NK-92 (cell line): Measurements from ENCODE around the gene MYRF.

Experiments
- DNase-seq: peaks from one replicate; lab custom pipeline; 2025; ENCODE audit not compliant: unreplicated experiment; lab: John Stamatoyannopoulos, UW

MYRF gene

DNA sequence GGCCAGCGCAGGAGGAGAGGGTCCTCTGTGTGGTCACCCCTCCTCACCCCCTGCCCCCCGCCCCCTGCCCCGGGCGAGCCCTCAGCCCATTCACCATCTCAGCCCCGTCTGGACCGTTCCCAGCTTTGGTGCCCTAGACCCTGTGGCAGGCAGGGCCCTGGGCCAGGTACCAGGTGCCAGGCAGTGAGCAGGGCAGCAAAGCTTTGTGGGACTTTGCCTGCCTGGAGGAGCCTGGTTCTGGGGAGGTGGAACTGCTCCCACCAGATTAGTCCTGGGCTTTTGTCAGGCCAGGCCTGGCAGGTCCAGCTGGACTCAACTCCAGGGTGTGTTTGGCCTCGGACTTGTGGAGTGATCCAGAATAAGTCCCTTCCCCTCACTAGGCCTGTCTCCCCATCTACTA is 13.7 kb upstream of the MYRF start:
- DNase-seq = no peak

DNA sequence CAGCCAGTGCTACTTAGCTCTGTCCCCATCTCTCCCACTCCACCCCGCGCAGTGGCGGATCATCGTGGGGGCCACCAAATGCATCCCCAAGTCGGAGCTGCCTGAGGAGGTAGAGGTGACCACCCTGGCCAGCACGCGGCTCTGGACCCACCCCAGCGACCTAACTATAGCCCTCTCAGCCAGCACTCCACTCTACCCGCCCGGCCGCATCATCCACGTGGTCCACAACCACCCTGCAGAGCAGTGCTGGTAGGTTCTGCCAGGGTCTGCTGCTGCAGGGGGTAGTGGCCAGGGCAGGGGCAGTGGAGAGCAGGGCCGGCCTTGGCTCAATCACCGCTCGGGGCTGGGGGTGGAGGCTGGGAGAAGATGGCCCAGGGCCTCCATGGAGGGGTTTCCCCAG is 13.0 kb upstream of the MYRF start:
- no peak for DNase-seq

DNA sequence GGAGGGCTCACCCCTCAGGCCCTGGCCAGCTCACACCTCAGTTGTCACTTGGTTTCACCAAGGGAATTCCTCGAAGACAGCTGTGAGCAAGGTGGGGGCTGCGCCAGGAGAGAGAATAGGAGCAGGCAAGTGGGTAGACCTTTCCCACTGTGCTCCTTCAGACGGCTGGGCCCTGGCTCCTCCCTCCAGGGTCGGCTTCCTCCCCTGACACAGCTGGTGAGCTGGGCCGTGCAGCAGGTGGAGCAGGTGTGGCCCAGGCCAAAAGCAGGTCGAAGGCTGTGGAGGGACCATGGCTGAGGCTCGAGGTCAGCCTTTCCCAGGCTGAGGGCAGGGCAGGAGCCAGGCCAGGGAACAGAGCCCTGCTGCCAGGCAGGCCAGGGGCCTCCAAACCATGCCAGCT is 12.5 kb upstream of the MYRF start:
- DNase-seq = no peak

DNA sequence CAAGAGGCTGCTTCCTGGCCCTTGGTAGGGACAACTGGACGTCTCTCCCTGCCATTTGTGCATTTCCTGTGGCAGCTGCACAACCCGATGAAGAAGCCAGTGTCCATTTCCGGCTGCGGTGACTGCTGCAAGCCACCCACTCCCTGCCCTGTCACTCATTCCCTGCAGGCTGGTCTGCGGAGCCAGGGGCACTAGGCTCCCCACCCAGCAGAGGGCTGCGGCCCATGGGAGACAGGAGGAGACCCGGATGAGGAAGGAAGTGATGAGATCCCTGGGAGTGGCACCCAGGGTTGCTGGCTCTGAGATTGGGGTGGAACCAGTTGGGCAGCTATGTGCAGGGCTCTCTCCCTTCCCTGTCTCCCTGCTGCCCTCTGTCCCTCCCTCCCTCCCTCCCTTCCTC is 10.0 kb upstream of the MYRF start:
- DNase-seq = no peak

DNA sequence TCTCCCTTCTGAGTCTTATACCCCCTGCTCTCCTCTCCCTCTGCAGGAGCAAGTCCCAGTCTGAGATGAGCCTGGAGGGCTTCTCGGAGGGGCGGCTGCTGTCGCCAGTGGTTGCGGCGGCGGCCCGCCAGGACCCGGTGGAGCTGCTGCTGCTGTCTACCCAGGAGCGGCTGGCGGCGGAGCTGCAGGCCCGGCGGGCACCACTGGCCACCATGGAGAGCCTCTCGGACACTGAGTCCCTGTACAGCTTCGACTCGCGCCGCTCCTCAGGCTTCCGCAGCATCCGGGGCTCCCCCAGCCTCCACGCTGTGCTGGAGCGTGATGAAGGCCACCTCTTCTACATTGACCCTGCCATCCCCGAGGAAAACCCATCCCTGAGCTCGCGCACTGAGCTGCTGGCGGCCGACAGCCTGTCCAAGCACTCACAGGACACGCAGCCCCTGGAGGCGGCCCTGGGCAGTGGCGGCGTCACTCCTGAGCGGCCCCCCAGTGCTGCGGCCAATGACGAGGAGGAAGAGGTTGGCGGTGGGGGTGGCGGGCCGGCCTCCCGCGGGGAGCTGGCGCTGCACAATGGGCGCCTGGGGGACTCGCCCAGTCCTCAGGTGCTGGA is 8.8 kb upstream of the MYRF start:
- DNase-seq = no peak

DNA sequence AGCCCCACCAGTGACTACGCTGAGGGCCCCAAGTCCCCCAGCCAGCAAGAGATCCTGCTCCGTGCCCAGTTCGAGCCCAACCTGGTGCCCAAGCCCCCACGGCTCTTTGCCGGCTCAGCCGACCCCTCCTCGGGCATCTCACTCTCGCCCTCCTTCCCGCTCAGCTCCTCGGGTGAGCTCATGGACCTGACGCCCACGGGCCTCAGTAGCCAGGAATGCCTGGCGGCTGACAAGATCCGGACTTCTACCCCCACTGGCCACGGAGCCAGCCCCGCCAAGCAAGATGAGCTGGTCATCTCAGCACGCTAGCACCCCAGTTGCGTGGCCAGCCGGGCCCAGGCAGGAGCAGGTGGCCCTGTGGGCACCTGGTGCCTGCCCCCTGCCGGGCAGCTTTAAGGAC is 8.3 kb upstream of the MYRF start:
- no peak for DNase-seq

DNA sequence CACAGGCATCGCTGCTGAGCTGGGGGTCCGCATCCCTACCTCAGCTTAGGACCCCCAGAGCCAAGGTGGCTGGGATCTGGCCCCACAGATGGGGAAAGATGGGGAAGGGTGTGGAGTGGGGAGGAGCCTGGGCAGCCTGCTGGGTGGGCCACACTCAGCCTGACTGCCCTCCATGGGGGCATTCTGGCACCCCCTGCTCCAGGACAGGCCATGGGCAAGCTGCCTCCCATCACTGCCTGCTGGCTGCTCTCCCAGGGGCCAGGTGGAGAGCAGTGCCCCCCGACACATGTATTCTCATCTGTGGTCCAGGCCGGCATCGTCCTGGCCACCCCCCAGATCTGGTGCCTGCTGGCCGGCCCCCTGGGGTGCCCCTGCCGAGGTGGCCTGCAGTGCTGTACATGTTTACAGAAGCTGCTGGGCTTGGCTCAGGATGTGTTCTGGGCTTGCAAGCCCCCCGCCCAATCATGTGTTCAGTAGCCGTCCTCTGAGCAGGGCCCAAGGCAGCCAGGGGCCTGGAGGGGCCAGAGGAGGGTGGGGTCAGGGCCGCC is 7.8 kb upstream of the MYRF start:
- no peak for DNase-seq

DNA sequence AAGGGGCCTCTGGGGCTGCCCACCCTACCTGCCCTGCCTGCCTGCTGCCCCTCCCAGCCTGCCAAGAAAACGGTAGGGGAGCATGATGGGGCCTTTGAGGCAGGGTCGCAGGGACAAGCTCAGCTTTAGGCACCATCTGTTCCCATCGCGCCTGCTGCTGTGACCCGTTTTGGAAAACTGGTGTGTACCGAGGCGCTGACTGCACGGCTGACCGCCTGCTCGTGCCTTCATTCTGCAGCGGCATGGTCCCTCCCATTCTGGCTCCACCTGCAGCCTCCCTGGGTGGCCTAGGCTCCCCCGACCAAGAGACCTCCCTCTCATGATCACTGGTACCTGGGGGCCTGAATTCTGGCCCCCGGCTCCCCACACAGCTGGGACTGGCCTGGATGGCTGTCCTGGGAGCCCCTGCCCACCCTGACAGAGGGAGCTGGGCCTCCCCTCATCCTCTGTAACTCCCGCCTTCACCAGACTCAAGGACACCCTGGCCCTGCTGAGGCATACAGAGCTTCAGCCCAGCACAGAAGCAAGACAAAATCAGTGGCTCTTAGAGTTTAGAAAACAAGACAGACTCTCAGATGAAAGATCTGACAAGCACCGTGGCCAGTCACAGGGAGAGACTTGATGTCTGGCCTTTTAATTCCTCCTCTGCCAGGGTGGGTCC is 6.5 kb upstream of the MYRF start:
- DNase-seq = no peak

DNA sequence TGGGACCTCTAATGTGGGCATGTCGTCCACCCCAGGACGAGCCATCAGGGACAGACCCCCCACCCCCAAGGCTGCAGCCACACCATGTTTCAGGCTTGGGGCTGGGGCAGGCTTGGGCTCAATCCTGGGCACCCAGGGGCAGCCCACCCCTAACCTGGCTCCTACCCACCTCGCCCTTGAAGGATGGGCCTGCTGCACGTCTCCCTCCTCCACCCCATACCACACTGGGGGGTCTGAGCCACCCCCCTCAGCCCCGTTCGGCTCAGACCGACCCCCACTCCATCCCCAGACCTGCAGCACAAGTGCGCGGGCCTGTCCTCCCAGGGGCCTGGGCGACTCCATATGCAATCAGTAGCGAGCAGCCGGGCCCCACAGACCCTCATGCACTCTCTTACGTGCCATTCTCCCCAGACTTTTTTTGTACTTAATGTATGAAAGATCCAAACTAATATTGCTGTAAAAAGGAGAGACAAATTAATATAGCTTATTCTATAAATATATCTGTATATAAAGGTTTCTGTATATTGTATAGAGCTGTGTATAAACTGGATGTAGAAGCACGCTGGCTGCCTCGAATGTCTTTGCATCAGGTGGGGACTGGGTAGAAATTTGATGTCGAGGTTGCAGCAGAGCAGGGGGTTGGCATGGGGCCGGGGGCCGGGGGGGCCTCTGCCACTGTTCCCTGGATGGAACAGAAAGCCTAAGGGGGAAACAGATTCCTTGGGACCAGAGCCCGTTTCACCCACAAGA is 5.8 kb upstream of the MYRF start:
- no peak for DNase-seq

DNA sequence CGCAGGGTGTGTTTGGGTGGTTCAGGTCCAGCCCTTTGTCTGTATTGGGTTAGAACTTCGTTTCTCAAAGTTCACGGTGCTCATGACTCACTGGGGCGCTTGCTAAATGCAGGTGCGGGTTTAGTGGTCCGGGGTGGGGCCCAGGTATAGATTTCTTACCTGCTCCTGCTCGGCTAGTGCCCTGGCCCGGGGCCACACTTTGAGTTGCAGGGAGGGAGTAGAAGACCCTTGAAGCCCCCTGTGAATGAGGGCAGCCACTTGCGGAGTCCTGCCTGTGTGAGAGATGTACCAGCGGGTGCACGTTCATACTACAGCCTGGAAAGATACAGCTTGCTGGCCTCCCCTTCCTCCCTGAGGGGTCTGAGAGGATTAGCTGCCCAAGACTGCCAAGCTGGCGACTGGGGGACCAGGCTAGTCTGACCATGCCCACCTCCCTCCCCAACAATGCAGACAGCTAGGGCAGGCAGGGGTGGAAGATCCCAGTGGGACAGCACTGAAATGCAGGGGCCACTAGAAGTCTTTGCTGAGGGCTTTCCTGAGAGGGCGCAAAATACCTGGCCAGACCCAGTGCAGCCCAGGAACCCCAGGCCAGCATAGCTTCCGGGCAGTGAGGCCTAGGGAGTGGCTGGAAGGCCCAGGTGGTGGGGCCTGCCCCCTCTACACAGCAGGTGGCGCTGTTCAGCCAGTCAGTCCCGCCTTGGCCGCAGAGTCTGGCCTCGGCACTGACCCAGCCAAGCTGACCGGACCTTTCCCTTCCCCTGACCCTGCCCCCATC is 5.1 kb upstream of the MYRF start:
- no peak for DNase-seq

DNA sequence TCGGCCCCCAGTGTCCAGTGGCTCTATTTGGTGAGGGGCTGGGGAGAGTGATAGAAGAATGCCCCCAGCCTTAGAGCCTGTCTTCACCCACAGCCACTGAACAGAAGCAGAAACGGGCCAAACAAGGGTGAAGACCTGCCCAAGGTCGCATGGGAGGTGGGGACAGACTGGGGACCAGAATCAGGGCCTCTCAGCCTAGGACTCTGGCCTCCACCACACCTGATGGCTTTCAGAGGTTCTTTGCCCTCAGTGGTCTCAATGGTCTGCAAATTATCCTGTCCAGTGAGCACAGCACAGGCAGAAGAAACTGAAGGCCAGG is 4.5 kb upstream of the MYRF start:
- no peak for DNase-seq

DNA sequence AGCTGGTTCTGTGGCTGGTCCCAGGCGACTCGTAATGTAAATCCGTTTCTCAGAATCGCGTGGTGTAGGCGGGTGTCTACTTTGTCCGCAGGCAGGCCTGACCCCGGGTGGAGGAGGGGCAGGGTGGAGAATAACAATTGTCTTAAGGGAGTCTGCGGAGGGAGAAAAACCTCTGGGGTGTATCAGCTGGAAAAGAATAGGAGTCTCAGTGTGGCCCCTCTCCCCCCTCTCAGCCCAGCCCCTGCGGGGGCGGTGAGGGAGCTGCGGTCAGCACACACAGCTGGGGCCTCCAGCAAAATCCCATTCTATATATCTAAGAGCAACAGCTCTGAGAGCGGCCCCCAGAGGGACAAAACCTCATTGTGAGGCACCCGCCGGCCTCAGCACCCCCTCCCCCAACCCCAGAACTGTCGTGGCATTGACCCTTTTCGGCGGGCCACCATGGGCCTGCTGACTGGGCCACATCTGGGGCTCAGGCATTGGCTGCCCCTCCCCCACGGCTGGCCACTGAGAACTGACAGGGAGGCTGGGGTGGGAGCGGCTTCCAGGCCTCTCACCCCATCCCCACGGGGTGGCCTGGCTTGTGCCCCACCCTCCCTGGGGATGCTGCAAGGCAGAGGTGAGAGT is 2.7 kb upstream of the MYRF start:
- DNase-seq = no peak

DNA sequence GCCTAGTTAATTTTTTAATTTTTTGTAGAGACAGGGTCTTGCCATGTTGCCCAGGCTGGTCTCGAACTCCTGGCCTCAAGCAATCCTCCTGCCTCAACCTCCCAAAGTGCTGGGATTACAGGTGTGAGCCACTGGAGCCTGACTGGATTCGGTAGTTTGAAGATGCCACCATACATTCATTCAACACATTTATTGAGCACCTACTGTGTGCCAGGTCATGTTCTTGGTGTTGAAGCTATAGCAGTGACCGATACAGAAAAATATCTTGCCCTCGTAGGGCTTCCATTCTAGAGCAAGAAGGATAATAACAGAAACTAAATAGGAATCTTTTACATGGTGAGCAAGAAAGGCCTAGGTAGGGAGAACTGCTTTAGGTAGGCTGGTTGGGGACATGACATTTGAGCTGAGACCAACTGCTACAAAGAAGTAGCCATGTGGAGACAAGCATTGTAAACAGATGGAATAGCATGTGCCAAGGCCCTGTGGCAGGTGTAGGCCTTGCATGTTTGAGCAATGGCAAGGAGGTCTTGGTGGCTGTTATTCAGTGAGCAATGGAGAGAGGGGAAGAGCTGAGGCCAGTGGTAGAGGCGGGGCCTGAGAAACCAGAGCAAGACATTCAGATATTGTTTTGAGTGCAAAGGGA is 1.7 kb upstream of the MYRF start:
- no peak for DNase-seq

DNA sequence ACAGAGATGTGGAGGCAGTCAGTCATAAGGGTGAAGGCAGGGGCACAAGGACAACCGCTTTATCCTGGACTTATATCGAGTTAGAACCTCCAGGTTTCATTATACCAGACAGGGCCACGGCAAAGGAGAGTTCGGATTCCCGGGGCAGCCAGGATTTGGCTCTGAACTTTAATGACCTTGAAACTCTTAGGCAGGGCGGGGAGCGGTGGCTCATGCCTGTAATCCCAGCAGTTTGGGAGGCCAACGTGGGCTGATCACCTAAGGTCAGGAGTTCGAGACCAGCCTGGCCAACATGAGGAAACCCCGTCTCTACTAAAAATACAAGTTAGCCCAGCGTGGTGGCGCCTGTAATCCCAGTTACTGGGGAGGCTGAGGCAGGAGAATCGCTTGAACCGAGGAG is 1.1 kb upstream of the MYRF start:
- no peak for DNase-seq

DNA sequence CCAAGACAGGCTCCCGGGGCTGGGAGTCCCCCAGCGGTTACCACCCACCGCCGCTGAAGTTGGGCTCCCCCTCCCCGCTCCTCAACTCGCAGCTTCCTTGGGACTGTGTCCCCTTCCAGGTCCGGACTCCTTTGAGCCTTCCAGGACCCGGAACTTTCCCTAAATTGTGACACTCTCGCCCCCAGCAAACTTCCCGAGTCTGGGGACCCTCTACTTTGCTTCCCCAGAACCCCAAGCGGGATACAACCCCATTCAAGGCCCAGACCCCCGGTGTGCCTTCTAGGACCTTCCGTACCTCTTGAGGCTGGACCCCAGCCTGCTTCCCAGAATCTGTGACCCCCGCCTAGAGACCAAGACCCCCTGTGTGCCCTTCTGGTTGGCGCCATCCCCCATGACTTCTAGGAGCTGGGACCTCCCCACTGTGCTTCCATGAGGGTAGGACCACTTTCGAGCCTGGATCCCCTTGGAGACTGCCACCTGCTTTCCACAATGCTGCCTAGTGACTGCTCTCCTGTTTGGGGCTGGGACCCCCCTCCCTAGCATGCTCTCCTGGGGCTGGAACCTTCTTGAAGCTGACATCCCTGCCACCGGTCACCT is 587 bp downstream of the MYRF start:
- no peak for DNase-seq

DNA sequence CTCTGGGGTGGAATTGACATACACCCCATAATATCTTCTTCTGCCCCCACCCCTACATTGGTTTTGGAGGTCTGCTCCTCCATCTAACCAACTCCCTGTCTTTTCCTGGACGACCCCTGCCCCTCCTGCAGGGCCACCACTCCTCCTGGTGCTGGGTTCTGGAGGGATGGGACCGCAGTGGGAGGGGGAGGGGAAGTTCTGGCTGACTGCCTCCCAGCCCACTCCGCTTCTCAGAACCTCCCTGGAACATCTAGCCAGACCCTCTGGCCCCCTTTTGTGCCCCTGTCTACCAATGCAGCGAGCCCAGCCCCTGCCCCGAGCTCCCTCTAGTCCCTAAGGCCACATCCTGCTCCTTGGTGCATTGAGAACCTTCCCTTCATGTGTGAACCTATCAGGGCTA is 1.2 kb downstream of the MYRF start:
- no peak for DNase-seq

DNA sequence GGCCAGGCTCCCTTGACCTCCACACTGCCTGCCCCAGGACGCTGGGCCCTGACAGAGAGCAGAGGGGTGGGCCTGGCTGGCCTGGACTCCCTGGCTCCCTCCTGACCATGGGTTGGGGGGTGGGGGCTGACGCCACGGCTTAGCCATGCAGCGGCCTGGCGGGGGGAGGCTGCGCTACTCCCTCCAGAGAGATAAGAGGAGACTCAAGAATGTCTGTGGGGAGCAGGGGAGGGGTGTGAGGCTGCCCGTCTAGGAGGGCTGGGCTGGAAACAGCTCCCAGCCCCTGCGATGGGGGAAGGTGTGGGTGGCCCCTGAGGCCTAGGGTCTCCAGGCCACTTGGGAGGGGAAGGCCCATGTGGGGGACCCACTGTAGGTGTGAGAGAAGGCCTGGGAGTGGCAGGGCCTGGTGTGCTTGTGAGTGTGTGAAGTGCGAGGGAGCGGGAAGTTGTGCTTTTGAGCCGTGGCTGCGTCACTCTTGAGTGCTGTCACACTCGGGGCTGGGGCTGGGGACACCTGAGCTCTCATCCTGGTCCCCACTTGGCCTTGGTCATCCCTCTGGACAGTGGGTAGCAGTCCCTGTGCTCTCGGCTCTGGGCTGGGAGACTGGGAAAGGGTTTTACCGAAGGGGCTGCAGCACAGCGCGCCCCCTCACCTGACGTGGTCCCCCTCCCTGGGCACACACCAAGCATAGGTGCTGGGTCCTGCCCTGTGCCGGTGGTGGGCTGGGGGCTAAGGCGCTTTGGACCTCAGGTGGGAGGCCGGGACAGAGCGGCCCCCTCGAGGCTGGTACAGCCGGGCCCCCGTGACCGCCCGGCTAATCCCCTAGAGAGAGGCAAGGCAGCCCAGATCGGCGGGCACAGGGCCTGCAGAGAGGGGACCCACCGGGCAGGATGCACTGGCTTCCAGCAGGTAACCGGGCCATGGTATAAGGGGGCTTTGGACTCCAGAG is 2.4 kb downstream of the MYRF start:
- DNase-seq = no peak

DNA sequence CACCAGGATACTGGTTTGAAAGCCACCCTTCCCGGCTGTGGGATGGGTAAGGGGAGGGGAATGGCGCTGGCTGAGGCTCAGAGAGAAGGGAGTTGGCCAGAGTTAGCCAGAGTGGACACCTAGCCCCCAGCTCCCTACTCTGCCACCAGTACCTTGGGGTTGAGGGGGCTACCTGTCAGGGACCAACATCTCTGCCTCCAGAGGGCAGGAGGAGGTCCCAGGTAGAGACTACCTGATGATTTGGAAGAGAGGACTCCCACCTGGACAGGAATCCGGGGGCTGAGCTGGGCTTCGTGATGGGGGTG is 3.7 kb downstream of the MYRF start:
- DNase-seq = no peak

DNA sequence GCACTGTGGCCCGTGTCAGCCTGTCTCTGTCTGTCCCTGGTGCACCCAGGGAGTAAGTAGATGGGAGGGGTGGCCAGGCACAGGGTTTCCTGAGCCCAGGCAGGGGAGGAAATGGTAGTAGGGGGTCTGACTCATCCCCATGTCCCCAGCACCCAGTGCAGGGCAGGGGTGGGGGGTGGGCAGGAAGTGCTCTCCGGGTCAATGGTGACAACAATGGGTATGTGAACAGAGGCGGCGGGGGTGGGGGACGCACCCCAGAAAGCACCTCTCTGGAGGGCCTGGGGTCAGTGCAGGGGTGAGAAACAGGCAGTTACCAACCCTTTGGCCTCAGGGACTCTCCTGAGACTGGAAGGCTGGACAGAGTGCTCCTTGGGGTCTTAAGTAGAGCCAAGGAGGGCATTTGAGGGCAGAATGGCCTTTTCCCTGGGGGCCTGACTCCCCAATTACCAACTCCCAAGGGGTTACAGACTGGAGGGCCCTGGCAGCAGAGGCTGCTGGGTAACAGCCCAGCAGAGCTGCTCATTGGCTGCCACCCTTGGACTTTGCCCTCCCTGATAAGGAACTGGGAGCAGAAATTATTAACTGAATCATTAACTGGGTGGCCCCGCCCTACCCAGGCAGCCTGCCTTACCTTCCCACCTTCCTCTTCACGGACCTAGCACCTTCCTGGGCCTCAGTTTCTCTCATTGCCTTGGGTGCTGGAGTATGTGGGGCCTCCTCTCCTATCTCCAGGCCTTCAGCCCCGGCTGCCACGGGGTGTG is 4.2 kb downstream of the MYRF start:
- no peak for DNase-seq
